ENCODE data around the gene NCKAP5. TPM values are rescaled to one million over a fixed set of nuclear protein-coding genes. Genes with fewer than 3 reads are reported as not detected.

The NCKAP5 gene
- polyA plus RNA-seq, 3 donors, result not detected

DNA sequence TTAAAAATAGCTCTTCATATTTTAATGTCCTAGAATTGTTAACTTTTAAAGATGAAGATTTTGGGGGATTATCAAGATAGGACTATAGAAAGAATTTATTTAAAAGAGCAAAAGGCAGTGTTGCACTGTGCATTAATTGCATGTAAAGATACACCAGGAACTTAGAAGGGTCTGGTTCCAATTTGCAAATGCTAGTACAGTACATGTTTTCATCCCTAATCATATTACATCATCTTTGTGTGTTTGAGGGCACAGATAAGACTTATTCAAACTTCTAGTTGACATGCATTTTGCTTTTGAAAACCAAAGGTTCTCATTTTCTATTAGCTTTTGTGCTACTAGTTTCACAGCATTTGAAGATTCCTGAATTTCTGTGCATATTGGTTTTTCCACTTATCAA, 666.6 kb downstream of the NCKAP5 start:
- H3K4me1 ChIP-seq (ENCODE audit: control insufficient read depth in 1 of 2, insufficient read depth in 2 of 2, low read length in 2 of 2), result no peaks in the 10 kb centered on the region
- H3K4me1 Mint-ChIP-seq, result no peaks in the 10 kb centered on the region
- peaks cover 0 to 6% (median 2%) of the 10 kb centered on the region in 7 donors for H3K9me3 Mint-ChIP-seq
- H3K36me3 Mint-ChIP-seq, result no peaks in the 10 kb centered on the region
- DNase-seq, result no peak
- no peak overlapping the region for H3K4me3 ChIP-seq (replicated peaks in 1 of 3; ENCODE audit: low read depth in 2 of 3, low read length in 3 of 3)
- intact Hi-C loops (cut with micrococcal nuclease), result no loop called here
- no peaks in the 10 kb centered on the region for H3K27me3 Mint-ChIP-seq (ENCODE audit: low read depth in 3 of 3)
- H3K4me3 Mint-ChIP-seq, result no peak overlapping the region
- no peak for TF ChIP-seq CTCF (IDR thresholded peaks at IDR 0.05)
- H3K9ac ChIP-seq (ENCODE audit: insufficient read depth, low read length, poor library complexity, severe bottlenecking), result no peak overlapping the region
- H3K79me2 ChIP-seq (ENCODE audit: insufficient read depth, low read length), result no peaks in the 10 kb centered on the region
- no peaks in the 10 kb centered on the region for H3K9me3 ChIP-seq (replicated peaks in 1 of 2; ENCODE audit: control insufficient read depth in 1 of 2, insufficient read depth in 1 of 2, low read length in 2 of 2)
- no peaks in the 10 kb centered on the region for H4K20me1 ChIP-seq (ENCODE audit: insufficient read depth, low read length)
- H3K27ac ChIP-seq (ENCODE audit: low read depth in 1 of 2, low read length in 2 of 2), result no peak overlapping the region
- no peak overlapping the region for H3K4me2 ChIP-seq (replicated peaks; ENCODE audit: extremely low read depth, low read length, poor library complexity, severe bottlenecking)
- no peak overlapping the region for H3K27ac Mint-ChIP-seq
- H3K36me3 ChIP-seq (replicated peaks in 1 of 2; ENCODE audit: control insufficient read depth in 1 of 2, insufficient read depth in 2 of 2, low read length in 2 of 2), result no peaks in the 10 kb centered on the region
- no peak overlapping the region for H2AFZ ChIP-seq (ENCODE audit: insufficient read depth, low read depth, low read length, poor library complexity, severe bottlenecking)
- H3K27me3 ChIP-seq (ENCODE audit: control insufficient read depth in 2 of 2, insufficient read depth in 2 of 2, low read length in 2 of 2), result no peaks in the 10 kb centered on the region

- intact Hi-C loops (cut with micrococcal nuclease), result no loop called here
- Histone ChIP-seq H3K79me2 (ENCODE audit: insufficient read depth, low read length) (no peaks in the 10 kb centered on the region), H3K27ac (ENCODE audit: low read depth in 1 of 2, low read length in 2 of 2) (no peak overlapping the region), H3K4me1 (ENCODE audit: control insufficient read depth in 1 of 2, insufficient read depth in 2 of 2, low read length in 2 of 2) (no peaks in the 10 kb centered on the region), H3K4me2 (replicated peaks; ENCODE audit: extremely low read depth, low read length, poor library complexity, severe bottlenecking) (no peak overlapping the region), H3K36me3 (replicated peaks in 1 of 2; ENCODE audit: control insufficient read depth in 1 of 2, insufficient read depth in 2 of 2, low read length in 2 of 2) (no peaks in the 10 kb centered on the region), H4K20me1 (ENCODE audit: insufficient read depth, low read length) (no peaks in the 10 kb centered on the region), H3K9ac (ENCODE audit: insufficient read depth, low read length, poor library complexity, severe bottlenecking) (no peak overlapping the region), H3K27me3 (ENCODE audit: control insufficient read depth in 2 of 2, insufficient read depth in 2 of 2, low read length in 2 of 2) (no peaks in the 10 kb centered on the region), H3K4me3 (replicated peaks in 1 of 3; ENCODE audit: low read depth in 2 of 3, low read length in 3 of 3) (no peak overlapping the region), H2AFZ (ENCODE audit: insufficient read depth, low read depth, low read length, poor library complexity, severe bottlenecking) (no peak overlapping the region), H3K9me3 (replicated peaks in 1 of 2; ENCODE audit: control insufficient read depth in 1 of 2, insufficient read depth in 1 of 2, low read length in 2 of 2) (no peaks in the 10 kb centered on the region)
- Mint-ChIP-seq H3K9me3 (peaks cover 0 to 5% (median 0%) of the 10 kb centered on the region in 7 donors), H3K4me1 (no peaks in the 10 kb centered on the region), H3K27me3 (ENCODE audit: low read depth in 3 of 3) (no peaks in the 10 kb centered on the region), H3K36me3 (no peaks in the 10 kb centered on the region), H3K27ac (no peak overlapping the region), H3K4me3 (no peak overlapping the region)
- DNase-seq, result no peak
- WGBS (ENCODE audit: insufficient coverage), result no CpG with 5 or more reads among the region's 2 CpGs
- TF ChIP-seq CTCF (IDR thresholded peaks at IDR 0.05), result no peak
These were observed 671.2 kb downstream of the NCKAP5 start for GRCh38 chr2:132897111-132897510.
